HG03025 (cell line): ENCODE data around the gene TUBA3E.
A peak's percentile ranks its signal among the peaks of the same experiment; 100 is the strongest.
"Not testable (repeated sequence)": the region's sequence is repeated elsewhere in the genome, so short reads cannot be mapped to it uniquely, and the experiment has no call there.

Experiments used
- ATAC-seq: cut with Tn5 transposase; IDR thresholded peaks from one replicate; pipeline ENCODE4 v1.9.1; 2021; ENCODE audit warnings: mild to moderate bottlenecking, moderate library complexity; ENCODE audit not compliant: unreplicated experiment, low FRiP score

The TUBA3E gene

DNA sequence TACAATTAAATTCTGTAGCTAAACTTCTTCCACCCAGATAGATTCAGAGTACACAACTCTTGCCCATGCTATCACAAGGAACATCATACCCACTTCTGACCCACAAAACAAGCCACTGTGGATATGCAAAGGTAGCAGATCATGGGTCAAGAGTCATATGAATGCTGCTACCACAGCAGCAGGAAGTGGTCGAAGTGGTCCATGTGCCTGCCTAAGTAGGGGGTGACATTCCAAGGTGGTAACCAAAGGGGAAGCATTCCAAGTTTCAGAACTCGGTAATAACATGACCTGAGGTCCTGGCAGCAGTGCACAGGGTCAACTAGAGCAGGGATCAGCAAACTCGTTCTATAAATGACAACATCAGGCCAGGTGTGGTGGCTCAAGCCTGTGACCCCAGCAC lies 5.8 kb downstream of the TUBA3E start:
- ATAC-seq = not testable (repeated sequence)

- not testable (repeated sequence) for ATAC-seq
These were observed 6.9 kb downstream of the TUBA3E start for GRCh38 chr2:130191319-130191718.

DNA sequence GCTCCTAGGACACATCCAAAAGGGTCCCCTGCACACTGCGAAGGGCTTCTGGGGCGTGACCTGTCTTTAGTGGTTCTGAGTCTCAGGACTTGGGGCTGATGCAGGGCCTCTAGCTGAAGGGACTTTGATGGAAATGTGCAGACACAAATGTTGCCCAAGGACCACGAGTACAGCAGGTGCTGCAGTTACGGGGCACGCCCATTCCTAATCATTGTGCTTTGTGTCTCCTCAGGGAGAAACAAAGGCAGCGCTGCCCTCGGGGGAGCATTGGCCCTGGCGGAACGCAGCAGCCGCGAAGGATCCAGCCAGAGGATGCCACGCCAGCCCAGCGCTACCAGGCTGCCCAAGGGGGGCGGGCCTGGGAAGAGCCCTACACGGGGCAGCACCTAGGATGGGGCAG lies 8.0 kb downstream of the TUBA3E start:
- ATAC-seq = no peak

DNA sequence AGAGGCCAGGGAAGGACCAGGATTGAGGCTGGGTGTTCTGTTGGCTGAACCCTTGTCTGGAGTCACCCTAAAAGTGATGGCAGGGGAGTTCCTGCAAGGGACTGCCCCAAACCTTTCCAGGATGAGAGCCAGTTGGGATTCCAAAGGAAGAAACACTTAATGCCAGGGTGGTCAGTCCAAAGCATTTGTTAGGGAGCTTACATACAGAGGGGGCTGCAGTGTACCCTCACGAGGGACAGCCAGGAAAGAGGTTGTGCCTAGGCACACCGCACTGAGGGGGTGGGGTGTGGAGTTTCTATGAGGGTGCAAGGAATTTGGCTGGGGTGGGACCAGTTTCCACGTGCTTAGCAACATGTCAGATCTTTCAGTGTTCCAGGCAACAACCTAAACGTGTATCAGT lies 9.3 kb downstream of the TUBA3E start:
- ATAC-seq = not testable (repeated sequence)

DNA sequence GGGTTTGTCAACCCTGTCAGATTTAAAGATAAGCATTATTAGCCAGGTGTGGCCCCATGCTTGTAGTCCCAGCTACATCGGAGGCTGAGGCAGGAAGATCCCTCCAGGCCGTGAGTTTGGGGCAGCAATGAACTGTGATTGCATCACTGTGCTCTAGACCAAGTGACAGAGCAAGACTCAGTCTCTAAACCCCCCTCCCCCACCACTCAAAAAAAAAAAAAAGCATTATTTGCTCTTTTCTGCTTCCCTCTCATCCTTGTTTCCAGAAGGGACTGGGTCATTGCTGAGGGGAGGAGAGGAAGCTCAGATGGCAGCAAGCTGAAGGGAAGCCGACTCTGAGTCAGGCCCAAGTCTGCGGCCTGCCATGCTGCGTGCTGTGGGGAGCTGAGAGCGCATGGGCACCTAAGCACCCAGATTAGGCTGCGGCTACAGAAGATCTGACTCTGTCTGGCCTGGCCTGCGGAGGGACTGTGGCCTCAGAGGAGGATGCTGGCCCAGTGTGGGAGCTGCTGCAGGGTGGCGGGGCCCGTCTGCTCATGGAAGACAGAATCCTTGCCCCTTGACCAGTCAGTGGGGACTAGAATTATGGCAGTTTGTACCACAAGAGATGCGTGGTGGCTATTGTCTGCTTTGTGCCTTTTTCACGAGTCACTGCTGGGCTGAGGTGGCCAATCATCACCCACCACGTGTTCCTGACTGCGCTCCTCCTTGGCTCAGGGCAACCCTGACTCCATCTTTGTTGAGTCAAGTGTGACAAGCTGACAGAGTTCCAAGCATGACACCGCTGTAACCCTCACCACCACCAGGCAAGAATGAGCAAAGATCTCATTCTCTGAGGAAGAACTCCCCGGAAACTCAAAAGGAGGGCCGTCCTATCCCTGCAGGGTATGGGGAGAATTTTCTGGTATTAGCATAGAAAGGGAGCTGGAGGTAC lies 10.1 kb downstream of the TUBA3E start:
- ATAC-seq = not testable (repeated sequence)

DNA sequence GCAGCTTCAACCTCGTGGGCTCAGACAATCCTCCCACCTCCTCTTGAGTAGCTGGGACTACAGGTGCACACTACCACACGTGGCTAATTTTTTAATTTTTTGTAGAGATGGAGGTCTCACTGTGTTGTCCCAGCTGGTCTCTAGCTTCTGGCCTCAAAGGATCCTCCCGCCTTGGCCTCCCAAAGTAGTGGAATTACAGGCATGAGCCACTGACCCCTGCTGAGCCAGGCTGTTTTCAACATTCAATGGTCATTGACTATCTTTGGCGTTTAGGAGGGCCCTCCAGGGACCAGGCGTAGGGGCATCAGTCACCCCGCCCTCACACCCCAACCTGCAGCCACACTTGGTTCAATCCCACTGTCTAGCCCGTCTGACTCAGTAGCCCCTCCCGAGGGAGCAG lies 11.0 kb downstream of the TUBA3E start:
- ATAC-seq = no peak

DNA sequence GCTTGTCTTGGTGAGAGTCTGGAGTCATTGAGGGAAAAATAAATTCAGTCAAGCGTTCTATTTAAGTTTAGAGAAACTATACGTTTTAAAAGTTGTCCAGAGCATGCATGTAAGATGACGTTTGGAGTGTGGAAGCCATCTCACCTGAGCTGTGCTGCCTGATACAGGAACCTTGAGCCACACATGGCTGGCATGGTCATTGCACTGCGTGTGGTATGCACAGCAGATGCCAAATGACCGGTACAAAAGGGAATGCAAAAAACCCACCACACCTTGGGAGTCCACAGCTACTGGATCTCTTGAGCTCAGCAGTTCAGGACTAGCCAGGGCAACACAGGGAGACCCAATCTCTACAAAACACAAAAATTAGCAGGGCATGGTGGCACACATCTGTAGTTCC lies 11.8 kb downstream of the TUBA3E start:
- no peak for ATAC-seq

DNA sequence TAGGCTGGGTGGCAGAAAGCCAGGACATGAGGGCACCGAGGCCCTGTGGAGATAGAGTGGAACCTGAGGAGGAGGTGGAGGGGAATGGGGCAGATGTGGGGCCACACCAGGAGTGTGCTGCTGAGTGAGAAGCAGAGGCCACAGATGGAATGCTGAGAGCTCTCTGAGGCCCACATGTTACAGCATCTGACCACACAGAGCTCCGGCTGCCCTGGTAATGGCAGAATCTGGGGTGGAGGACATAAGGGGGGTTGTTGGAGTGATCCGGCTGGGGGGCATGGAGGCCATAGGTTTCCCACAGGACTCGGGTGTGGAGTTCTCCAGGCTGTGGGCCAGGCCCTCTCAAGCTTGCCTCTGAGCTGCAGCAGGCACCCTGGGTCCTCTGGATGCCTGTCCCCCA lies 12.3 kb downstream of the TUBA3E start:
- no peak for ATAC-seq

DNA sequence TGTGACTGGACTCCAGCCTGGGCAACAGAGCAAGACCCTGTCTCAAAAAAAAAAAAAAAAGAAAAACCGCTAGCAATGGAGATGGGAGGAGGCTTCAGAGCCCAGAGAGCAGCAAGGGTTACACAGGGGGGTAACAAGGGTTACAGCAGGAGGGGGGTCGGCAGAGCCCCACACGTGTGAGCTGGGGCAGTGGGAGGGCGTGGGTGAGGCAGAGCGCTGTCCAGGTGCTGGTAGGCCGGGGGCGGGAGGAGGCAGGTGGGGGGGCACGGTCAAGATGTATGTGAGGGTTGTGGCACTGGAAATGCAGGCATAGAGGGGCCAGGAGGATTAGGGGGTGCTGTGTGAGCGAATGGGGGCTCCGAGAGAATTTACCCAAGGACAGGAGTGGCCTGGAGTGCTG lies 12.8 kb downstream of the TUBA3E start:
- no peak for ATAC-seq

GRCh38 chr2:130183512-130184373 lies 14.5 kb downstream of the TUBA3E start:
- no peak for ATAC-seq

DNA sequence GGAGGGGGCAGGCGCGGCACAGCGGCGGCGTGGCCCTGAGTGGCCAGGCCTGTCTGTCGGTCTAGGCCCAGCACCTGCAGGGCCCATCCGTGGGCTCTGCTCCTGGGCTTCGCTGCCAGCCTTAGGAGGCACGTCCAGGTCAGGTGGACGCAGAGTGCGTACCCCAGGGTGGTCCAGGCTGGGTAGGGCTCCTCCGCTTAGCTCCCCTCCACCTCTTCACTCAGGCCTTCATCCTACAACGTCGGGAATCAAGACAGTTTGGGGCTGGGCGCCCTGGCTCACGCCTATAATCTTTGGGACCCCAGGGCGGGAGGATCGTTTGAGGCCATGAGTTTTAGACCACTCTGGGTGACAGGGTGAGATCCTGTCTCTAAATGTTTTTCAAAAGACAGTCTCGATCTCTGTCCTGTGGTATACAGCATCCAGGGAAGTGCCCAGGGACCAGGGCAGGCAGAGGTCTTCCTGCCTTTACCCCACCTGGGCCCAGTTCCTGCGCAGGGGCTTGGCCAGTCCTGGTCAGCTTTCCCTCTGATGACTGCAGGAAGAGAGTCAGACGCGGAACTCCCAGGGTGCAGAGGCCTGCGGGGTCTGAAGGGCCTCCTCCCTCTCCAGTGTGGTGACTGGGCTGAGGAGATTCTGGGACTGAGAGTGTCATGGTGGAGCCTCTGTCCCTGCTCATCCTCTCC lies 15.3 kb downstream of the TUBA3E start:
- not testable (repeated sequence) for ATAC-seq

DNA sequence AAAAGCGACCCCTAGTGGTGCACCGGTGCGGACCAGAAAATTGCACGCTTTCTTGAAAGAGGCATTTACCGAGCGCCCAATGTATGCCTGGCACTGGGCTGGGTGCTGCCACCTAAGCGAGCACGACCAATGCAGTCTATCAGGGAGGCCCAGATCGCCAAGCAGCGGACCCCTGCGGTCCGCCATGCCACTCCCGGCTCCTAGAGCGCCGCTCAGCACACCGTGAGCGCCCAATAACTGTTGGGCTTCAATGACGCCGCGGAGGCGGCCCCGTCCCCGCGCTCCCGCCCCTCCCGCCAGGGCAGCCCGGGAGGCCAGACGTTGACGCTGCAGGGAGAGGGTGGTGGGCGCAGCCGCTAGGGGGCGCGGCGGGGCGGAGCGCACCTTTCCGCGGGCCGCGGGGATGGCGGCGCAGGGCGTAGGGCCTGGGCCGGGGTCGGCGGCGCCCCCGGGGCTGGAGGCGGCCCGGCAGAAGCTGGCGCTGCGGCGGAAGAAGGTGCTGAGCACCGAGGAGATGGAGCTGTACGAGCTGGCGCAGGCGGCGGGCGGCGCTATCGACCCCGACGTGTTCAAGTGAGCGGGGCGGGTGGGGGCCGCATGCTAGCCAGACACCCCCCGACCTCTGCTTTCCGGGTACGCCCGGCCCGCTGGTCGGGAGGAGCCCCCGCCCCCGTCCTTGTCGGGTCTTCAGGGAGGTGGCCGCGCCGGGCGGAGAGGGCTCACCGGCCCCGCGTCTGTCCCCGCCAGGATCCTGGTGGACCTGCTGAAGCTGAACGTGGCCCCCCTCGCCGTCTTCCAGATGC lies 16.2 kb downstream of the TUBA3E start, which contains the start of gene MZT2B:
Gene MZT2B, plus strand, starts transcription at position 383 of the 803 bp plus-strand sequence. Its CDS starts 21 bp downstream, at position 404.
- ATAC-seq = peak; percentile 80

DNA sequence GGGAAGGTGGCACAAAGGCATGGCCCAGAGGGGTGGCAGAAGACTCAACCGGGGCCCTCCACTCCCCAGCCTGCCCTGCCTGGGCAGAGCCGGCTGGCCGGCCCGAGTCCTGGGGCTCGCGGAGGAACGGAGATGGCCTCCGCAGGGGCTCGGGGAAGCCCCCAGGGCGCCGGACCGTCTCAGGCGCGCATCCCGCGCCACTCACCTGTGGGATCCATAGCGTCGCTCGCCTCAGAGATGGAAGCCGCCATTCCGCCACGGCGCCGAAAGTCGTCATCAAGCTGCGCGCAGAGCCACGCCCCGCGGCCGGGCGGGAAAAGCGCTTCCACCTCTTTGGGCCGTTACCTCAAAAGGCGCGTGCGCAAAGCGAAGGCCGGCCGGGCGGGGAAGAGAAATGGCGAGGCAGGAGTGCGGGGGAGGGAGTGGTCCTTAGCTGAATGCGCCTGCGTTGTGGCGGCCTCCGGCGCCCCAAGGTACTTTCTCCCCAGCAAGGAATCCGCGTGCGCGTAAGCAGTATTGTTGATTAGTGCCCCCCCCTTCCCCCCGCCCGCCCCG lies 16.8 kb downstream of the TUBA3E start, which contains the start of gene SMPD4:
Gene SMPD4, minus strand, starts transcription at position 278 of the 555 bp plus-strand sequence. CDS start 5,010 bp downstream, outside the sequence.
- peak; percentile 62 for ATAC-seq

DNA sequence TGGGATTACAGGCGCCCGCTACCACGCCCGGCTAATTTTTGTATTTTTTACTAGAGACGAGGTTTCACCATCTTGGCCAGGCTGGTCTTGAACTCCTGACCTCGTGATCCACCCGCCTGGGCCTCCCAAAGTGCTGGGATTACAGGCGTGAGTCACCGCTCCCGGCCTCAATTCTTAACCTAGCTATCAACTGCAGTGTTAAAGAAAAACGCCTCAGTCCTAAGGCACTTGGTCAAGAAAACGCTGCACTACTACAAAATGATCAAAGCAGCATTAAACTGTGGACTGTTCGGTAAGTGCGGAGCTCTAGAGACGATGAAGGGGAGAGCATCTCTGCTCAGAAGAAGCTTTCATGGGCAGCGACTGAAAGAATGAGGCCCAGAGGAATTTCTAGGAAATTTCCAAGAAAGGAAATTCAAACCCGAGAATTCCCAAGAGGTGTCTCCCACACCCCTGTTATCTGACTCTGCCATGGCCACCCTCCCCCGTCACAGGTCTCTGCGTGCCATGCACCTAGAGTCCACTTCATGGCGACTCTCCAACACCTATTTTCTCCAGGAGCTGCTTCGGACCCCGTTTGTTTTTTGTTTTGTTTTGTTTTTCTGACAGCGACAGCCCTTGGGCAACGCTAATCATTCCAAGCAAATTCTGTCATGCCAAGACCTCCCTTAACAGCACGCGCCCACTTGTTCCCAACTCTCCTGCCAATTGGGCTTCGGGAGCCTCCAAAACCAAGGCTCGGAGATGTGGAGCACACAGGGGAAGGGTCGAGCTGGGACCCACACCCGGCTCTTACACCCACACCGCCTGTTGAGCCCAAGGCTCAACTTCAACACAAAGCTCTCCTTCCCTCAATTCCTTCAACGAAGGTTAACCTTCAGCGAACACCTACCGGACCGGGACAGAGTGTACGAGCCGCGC lies 17.6 kb downstream of the TUBA3E start:
- not testable (repeated sequence) for ATAC-seq

- peak; percentile 83 for ATAC-seq
These were observed 23.4 kb downstream of the TUBA3E start for GRCh38 chr2:130174866-130175265.

DNA sequence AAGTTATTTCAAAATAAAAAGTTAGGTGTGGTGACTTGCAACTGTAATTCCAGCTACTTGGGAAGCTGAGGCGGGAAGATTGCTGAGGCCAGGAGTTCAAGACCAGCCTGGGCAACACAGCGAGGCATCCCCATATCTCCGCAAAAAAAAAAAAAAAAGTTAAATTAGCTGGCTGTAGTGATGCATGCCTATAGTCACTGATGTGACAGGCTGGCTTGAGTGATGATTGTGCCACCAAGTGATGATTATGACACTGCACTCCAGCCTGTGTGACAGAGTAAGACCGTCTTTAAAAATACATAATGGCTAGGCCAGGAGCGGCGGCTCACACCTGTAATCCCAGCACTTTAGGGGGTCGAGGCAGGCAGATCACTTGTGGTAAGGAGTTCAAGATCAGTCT lies 28.3 kb downstream of the TUBA3E start:
- ATAC-seq = no peak

- ATAC-seq = not testable (repeated sequence)
These were observed 29.1 kb downstream of the TUBA3E start for GRCh38 chr2:130169163-130169562.

GRCh38 chr2:130166611-130167010 lies 31.6 kb downstream of the TUBA3E start:
- not testable (repeated sequence) for ATAC-seq
